Epidermal melanocyte (primary cell): ENCODE measurements around the gene SASH1.

Source experiments
- DNase-seq: peaks from one replicate; pipeline ENCODE4 v3.0.0; 2011; ENCODE audit warnings: low spot score; ENCODE audit not compliant: insufficient read length

Gene SASH1

DNA sequence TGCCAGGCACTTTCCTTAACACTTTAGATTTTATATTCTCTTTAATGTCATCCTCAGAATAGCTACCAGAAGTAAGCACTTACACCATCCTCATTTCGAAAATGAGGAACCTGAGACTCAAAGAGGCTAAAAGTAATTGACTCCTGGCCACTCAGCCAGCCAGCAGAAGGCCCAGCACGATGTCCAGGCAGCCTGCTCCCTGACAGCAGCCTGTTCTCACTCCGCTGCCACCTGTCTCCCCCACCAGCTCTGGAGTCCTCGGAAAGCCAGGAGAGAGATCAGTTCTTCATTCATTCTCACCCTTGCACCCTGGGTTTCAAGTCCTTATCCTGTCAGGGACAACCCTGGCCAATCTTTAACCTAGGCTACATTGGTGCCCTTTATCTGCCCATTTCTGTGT, 174.0 kb downstream of the SASH1 start:
- no peak for DNase-seq

GRCh38 chr6:148517470-148517869, 174.8 kb downstream of the SASH1 start:
- DNase-seq = no peak

GRCh38 chr6:148518511-148519156, 176.0 kb downstream of the SASH1 start:
- DNase-seq = no peak

DNA sequence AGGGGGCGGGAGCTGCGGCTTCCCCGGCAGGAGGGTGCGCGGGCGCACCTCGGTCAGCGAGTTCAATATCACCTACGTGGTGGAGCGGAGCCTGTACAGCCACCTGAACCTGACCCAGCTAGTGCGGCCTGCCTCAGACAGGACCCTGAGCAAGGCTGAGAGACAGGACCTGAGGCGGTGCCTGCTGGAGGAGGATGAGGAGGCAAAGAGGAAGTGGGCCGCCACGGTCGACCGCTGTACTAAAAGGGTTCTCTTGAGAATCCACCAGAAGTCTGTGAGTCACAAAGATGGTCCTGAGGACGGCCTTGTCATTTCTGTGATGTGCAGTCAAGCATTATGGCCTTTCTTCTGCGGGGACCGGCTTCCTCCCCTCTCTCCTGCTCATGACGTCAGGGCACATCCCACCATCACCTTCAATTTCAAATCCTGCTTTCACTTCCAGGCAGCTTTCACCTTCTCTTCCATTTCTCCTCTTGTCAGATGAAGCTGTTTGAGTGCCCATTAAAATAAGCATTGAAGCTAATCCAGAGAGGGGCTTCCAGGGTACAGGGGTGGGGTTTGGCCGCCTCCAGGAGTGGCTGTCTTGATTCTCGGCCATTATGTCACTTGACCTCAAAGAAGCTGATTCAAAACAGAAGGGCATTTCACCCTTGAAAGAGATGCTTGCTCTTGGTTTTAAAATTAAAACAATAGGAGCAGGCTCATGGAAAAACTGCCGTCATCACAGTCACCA, 177.6 kb downstream of the SASH1 start:
- DNase-seq = no peak

DNA sequence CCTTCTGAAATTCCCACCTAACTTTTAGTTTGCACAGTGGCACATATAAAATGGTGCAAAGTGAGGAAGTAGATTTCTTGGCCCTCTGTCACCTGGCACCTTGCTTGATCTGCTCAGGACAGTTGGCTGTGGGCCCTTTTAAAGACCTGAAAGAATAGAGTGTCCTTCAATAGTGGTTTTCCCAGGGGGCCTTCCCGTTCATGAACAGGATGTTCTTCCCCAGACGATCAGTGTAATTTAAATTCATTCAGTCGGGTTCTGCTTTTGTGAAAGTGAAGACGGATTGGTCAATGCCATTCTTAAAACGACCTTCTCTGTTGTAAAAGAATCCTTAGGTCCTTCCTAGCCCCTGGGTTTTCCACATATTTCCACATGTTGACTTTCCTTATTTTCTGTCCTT, 178.5 kb downstream of the SASH1 start:
- DNase-seq = no peak

DNA sequence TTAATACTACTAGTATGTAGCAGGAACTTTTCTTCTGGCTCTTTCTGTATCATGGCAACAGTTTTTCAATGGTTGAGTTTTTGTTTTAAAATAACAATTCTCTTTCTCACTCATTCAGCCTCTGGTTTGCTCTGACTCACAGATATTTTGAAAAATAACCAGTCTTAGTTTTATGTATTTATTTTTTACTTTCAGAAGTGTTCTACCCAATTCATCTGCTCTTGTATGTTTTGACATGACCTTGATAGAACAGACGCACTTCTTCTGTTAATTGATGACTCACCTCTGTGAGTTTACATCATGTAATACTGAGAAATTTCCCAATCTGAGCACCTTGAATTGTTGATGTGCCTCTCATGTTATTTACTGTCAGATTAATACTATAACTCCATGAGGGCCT, 178.9 kb downstream of the SASH1 start:
- no peak for DNase-seq

DNA sequence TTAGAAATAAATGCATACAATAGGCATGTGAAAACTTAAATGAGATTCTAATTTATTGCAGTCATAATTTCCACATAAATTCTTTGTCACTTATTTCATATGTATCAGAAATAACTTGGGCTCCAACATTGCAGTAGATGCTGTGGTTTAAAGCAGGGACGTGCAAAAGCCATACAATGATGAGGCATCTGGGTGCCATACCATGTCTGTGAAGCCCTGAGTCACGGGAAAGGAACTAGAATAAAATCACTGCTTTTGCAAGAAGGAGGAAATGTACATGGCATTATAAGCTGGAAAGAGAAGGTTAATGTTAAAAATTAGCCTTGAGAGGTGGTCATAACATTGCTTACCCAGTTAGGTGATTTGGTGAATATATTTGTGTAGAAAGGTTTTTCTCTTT, 180.4 kb downstream of the SASH1 start:
- DNase-seq = no peak

DNA sequence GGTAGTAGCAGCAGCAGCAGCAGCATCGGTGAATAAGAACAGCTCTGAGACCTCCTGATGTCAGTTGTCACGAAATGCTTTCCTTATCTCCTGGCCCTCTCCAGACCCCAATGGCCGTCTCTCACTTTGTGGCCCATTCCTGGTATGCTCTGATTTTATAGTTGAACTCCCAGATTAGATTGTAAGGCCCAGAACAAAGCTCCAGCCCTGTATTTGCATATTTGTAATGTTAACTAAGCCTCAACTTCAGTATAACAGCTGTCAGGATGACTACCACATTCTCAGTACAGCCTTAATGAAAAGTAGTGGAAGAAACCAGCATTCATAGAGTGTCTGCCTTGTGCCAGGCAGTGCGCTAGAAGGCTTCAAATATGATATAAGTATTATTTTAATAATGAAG, 180.9 kb downstream of the SASH1 start:
- no peak for DNase-seq

GRCh38 chr6:148524471-148524882, 181.8 kb downstream of the SASH1 start:
- no peak for DNase-seq

DNA sequence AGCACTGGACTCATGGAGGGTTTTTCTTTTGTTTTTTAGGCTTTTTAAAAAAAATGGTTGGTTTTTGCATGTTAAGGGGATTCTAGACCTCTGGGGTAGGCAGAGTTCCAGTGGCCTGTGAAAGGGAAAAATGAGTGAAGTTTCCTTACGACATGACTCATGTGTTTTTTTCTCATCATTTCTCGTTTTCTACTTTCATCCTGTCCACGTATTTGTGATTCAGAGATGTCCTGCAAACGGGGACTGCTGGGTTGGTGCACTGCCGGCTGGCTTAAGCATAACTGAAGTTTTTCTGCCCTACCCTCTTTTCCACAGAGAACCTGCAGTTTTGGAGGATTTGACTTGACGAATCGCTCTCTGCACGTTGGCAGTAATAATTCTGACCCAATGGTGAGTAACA, 182.3 kb downstream of the SASH1 start:
- DNase-seq = no peak

DNA sequence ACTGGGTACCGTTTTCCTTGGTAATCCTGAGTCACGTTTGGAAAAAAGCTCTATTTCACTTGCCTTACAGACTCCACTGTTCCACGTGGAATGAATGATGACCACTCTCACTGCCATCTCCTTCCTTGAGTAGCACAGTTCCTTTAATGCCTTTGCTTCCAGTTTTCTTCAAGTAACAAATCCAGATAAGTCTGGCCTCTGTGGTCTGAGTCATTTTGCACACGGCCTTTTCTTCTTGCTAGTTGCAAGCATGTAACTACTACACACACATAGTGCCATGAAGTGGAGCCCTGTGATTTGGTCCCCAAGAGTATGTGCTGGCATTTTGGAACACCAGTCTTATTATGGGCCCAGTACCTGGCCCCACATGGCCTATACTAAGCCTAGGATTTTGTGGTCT, 182.8 kb downstream of the SASH1 start:
- no peak for DNase-seq

DNA sequence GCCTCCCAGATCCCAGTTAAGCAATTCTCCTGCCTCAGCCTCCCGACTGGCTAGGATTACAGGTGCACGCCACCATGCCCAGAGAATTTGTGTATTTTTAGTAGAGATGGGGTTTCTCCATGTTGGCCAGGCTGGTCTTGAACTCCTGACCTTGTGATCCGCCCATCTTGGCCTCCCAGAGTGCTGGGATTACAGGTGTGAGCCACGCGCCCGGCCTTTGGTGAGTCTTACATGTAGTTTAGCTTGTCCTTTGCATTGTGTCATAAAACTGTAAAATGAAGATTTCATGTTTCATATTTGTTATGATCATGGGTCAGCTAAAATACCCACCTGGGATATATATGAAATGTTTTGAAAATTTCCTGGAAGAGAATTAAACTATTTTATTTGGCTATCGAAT, 183.5 kb downstream of the SASH1 start:
- no peak for DNase-seq

- DNase-seq = no peak
Measured at GRCh38 chr6:148528292-148528691, 185.7 kb downstream of the SASH1 start.

DNA sequence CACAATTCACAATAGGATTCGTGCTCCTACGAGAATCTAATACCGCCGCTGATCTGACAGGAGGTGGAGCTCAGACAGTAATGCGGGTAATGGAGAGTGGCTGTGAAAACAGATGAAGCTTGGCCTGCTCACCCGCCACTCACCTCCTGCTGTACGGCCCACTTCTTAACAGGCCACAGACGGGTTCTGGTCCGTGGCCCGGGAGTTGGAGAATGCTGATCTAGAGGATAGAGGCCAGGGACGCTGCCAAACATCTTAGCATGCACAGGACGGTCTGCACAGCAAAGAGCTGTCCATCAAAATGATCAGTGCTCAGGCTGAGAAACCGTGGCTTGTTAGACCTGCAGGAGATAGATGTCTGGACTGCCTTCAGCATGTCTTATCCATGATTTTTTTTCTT, 186.4 kb downstream of the SASH1 start:
- no peak for DNase-seq

DNA sequence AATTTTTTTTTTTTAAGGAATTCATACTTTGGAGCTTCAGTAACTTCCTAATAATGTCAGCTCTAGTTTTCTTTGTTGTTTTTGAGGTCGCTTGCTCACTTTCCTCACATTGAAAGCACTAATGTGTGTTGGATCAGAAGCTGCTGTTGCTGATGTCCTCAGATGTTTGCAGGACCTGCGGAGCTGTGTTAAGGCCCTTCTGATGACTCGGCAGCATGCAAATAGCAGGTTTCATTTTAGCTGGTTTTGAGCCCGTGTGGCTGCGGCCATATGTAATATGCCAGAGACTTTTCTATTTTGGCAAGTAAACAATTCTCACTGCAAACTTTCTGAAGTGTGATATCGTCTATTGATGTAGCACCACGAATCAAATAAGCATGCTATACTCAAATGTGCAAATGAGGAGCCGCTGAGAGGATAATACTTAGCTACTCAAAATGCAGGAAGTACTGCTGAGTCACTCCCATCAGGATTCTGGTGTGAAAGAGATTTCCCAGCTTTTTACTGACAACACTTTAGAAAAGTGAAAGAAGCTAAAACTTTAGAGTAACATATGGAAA, 187.8 kb downstream of the SASH1 start:
- no peak for DNase-seq

GRCh38 chr6:148530976-148531375, 188.3 kb downstream of the SASH1 start:
- DNase-seq = no peak

DNA sequence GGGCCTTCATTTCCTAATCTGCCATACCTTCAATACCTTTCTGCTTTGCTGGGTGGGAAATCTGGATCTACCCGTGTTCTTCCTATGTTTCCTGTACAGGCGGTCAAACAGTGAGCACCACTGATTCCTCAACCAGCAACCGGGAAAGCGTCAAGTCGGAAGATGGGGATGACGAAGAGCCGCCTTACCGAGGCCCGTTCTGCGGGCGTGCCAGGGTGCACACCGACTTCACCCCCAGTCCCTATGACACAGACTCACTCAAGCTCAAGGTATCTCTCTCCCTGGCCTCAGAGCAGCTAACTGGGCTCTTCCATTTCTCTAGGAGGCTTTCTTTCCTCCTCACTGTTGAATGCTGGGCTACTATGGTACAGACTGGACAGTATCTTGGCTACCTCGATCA, 190.1 kb downstream of the SASH1 start:
- DNase-seq = no peak

DNA sequence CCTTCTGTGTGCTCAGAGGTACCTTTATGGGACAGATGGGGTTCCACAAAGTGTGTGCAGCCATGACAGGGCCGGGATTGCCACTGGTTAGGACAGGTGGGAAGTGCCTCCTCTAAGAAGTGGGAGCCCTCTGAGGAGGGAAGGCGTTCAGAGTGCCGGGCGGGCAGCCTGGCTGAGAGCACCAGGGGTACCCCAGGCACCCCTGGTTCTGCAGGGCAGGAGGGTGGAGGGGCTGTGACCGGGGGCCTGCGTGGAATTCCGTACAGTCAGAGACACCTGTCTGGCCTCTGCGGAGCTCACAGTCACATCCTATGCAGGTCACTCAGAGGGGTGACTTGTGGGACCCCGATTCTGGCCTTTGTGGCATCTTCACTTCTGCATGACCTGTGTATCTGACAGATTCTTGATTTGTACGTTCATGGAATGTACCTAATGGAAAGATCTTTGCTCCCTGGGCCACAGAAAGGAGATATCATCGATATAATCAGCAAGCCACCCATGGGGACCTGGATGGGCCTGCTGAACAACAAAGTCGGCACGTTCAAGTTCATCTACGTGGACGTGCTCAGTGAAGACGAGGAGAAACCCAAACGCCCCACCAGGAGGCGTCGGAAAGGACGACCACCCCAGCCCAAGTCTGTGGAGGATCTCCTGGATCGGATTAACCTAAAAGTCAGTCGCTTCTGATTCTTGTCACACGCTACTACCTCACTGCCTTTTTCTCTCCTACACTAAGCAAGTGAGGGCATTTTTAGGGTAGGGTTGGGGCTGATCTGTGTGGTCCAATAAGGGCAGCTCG, 190.9 kb downstream of the SASH1 start:
- DNase-seq = no peak

DNA sequence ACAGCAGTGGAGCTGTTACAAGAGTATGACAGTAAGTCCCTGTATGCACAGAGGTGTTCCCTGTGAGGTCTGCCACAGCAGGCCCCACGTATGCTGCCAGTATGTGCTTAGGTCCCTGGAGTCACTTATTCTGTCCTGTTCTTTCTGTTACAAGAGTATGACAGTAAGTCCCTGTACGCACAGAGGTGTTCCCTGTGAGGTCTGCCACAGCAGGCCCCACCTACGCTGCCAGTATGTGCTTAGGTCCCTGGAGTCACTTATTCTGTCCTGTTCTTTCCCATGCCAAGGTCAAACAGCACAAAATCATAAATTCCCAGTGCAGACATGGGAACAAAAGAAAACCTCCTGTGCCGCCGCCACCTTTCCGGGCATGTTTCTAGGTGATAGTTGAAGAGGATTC, 192.2 kb downstream of the SASH1 start:
- DNase-seq = no peak

DNA sequence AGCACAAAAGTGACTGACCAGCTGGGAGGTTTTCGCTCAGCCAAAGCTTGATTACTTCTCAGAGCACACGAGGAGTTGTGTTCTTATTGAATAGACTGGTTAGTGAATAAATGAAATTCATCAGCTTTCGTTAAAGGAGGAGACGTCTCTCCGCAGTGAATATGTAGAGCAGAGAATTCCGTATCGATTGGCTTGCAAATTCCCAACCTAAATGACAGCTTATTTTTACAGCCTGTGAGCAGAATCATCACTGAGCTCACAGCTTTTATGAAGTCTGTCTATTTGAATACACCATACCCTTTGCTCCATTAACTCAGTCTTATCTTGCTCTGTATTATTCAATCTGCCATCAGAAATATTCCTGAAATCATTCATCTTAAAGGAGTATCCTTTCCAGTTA, 192.7 kb downstream of the SASH1 start:
- no peak for DNase-seq

- peak; percentile 71 for DNase-seq
Measured at GRCh38 chr6:148535976-148536375, 193.3 kb downstream of the SASH1 start.
